ENCODE data around the gene MMP20.

MMP20 gene

DNA sequence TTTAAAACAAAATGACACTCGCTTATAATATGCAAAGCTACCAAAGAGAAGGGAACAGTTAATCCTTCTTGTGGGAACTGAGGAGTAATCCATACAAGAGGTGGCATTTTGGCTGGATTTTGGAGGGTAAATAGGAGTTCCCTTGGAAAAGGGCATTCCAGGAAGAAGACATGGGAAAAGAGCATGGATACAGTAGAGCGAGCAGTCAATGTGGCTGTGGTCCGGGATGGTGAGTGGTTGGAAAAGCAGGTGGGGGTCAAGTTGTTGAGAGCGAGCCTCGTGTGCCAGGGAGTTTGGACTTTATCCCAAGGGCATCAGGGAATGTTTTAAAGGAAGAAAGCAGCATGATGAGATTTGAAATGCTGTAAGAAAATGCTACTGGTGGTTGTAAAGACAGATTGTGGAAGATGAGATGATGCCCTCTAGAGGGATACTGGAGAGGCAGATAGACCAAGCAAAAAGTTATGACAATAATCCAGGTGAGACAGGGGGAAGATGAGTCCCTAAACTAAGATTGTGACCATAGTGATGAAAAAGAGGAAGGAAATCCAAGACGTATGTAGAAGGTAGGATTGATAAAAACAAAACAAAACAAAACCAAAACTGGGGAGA is 90.8 kb downstream of the MMP20 start:
- Histone ChIP-seq H4K20me1 (ENCODE audit: insufficient read depth) (no peaks in the 10 kb centered on the region), H3K27me3 (ENCODE audit: insufficient read depth, low read depth) (no peaks in the 10 kb centered on the region), H3K27ac (no peak overlapping the region), H3K79me2 (ENCODE audit: insufficient read depth, low read depth) (no peaks in the 10 kb centered on the region), H3K4me1 (ENCODE audit: low read depth, poor library complexity, severe bottlenecking) (no peaks in the 10 kb centered on the region), H3K9ac (no peak overlapping the region), H3K4me2 (no peak overlapping the region), H2AFZ (ENCODE audit: low read depth) (no peak overlapping the region), H3K36me3 (ENCODE audit: insufficient read depth) (no peaks in the 10 kb centered on the region), H3K4me3 (IDR thresholded peaks at IDR 0.05; ENCODE audit: insufficient read depth, low read depth, low read length) (no peak overlapping the region)
- TF ChIP-seq, protein P1, sequence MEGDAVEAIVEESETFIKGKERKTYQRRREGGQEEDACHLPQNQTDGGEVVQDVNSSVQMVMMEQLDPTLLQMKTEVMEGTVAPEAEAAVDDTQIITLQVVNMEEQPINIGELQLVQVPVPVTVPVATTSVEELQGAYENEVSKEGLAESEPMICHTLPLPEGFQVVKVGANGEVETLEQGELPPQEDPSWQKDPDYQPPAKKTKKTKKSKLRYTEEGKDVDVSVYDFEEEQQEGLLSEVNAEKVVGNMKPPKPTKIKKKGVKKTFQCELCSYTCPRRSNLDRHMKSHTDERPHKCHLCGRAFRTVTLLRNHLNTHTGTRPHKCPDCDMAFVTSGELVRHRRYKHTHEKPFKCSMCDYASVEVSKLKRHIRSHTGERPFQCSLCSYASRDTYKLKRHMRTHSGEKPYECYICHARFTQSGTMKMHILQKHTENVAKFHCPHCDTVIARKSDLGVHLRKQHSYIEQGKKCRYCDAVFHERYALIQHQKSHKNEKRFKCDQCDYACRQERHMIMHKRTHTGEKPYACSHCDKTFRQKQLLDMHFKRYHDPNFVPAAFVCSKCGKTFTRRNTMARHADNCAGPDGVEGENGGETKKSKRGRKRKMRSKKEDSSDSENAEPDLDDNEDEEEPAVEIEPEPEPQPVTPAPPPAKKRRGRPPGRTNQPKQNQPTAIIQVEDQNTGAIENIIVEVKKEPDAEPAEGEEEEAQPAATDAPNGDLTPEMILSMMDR (conservative IDR thresholded peaks at IDR 0.05; ENCODE audit: low read depth, low read length): peak; percentile 25; the same call in 1 of the 2 replicates

DNA sequence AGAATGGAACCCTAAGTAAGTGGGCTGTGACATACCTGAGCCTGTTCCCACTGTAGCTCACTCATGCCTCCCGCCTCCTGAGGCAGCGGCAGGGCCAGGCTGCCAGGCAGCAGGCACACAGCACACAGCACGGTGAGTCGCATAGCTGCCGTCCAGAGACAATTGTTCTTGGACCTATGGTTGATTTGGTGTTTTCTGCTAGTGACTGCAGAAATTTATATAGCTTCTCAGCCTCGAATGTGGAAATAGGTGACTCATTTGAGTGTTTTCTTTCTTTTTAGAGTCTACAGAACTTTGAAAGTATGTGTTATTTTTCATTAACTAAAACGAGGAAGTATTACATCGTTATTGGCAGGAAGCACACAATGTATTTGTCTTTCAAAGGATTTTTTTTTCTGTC is 94.6 kb downstream of the MMP20 start, which contains the start of gene MMP7:
Gene MMP7 (minus strand): TSS at position 190 of the 400 bp plus-strand sequence. CDS start 47 bp downstream, at position 143.
- Histone ChIP-seq H3K9ac (no peak within 1 kb of the TSS), H3K4me2 (no peak within 1 kb of the TSS), H3K4me1 (ENCODE audit: low read depth, poor library complexity, severe bottlenecking) (no peaks in the 10 kb centered on the region), H3K27ac (no peak within 1 kb of the TSS), H3K36me3 (ENCODE audit: insufficient read depth) (no peaks in the 10 kb centered on the region), H3K79me2 (ENCODE audit: insufficient read depth, low read depth) (no peaks in the 10 kb centered on the region), H3K27me3 (ENCODE audit: insufficient read depth, low read depth) (no peaks in the 10 kb centered on the region), H4K20me1 (ENCODE audit: insufficient read depth) (no peaks in the 10 kb centered on the region), H2AFZ (ENCODE audit: low read depth) (no peak within 1 kb of the TSS), H3K4me3 (IDR thresholded peaks at IDR 0.05; ENCODE audit: insufficient read depth, low read depth, low read length) (no peak within 1 kb of the TSS)
- TF ChIP-seq, protein P1 (conservative IDR thresholded peaks at IDR 0.05; ENCODE audit: low read depth, low read length): no peak

DNA sequence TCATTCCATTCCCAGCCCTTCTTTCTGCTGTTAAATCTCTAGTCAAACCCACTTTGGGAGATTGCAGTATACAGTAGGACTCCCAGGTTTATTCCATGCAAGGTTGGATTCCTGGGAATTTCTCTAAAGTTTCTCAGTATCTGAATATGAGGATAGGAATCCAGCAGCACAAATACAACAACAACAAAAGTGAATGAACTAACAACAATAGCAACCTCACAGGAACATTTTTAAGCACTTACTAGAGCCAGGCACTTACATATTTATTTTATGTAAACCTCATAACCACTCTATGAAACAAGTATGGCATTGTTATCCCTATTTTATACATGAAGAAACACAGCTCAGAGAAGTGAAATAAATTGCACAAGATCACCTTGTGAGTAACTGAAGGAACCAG is 96.5 kb downstream of the MMP20 start:
- Histone ChIP-seq H3K27ac (no peak overlapping the region), H4K20me1 (ENCODE audit: insufficient read depth) (no peaks in the 10 kb centered on the region), H3K9ac (no peak overlapping the region), H3K79me2 (ENCODE audit: insufficient read depth, low read depth) (no peaks in the 10 kb centered on the region), H3K27me3 (ENCODE audit: insufficient read depth, low read depth) (no peaks in the 10 kb centered on the region), H3K36me3 (ENCODE audit: insufficient read depth) (no peaks in the 10 kb centered on the region), H3K4me2 (no peak overlapping the region), H3K4me3 (IDR thresholded peaks at IDR 0.05; ENCODE audit: insufficient read depth, low read depth, low read length) (no peak overlapping the region), H3K4me1 (ENCODE audit: low read depth, poor library complexity, severe bottlenecking) (no peaks in the 10 kb centered on the region), H2AFZ (ENCODE audit: low read depth) (no peak overlapping the region)
- TF ChIP-seq, protein P1 (conservative IDR thresholded peaks at IDR 0.05; ENCODE audit: low read depth, low read length): no peak

DNA sequence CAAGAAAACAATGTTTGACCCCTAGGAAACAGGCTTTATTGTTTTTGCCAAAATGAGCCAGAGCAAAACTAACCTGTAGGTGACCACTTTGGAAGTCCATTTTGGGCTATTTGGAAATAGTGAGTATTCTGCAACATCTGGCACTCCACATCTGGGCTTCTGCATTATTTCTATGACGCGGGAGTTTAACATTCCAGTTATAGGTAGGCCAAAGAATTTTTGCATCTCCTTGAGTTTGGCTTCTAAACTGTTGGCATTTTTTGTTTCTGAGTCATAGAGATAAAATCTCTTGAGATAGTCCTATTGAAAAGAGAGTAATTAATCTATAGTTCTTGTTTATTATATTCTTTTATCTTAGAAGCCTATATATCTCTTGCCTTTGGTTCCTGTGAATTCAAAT is 97.4 kb downstream of the MMP20 start:
- H3K9ac ChIP-seq: no peak overlapping the region
- H3K4me3 ChIP-seq (IDR thresholded peaks at IDR 0.05; ENCODE audit: insufficient read depth, low read depth, low read length): no peak overlapping the region
- H3K27ac ChIP-seq: no peak overlapping the region
- no peaks in the 10 kb centered on the region for H3K27me3 ChIP-seq (ENCODE audit: insufficient read depth, low read depth)
- no peaks in the 10 kb centered on the region for H3K36me3 ChIP-seq (ENCODE audit: insufficient read depth)
- H3K79me2 ChIP-seq (ENCODE audit: insufficient read depth, low read depth): no peaks in the 10 kb centered on the region
- TF ChIP-seq, protein P1 (conservative IDR thresholded peaks at IDR 0.05; ENCODE audit: low read depth, low read length): no peak
- H4K20me1 ChIP-seq (ENCODE audit: insufficient read depth): no peaks in the 10 kb centered on the region
- no peak overlapping the region for H3K4me2 ChIP-seq
- H2AFZ ChIP-seq (ENCODE audit: low read depth): no peak overlapping the region
- H3K4me1 ChIP-seq (ENCODE audit: low read depth, poor library complexity, severe bottlenecking): peaks cover 5% of the 10 kb centered on the region

Data from KMS-11 (cell line).